ENCODE results near the gene CGB8.

Gene CGB8

DNA sequence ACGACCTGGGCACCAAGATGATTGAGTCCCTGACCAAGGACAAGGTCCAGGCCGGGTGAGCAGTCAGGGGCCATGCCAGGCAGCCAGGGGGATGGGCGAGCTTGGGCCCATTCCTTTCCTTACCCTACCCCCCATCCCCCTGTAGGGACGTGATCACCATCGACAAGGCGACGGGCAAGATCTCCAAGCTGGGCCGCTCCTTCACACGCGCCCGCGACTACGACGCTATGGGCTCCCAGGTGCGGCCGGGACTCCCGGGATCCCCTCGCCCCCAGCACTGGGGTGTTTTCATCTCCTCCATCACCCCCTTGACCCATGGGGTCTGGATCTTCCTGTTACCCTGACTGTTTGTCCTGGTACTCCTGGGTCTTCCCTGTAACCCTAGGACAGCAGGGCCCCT lies 39.1 kb downstream of the CGB8 start:
- DNase-seq (ENCODE audit: low spot score in 2 of 2) (no peak), ATAC-seq (no peak)
- Mint-ChIP-seq H3K9me3 (no peaks in the 10 kb centered on the region), H3K4me3 (no peak overlapping the region), H3K27ac (no peak overlapping the region), H3K4me1 (no peaks in the 10 kb centered on the region), H3K36me3 (peaks cover 84% of the 10 kb centered on the region)

DNA sequence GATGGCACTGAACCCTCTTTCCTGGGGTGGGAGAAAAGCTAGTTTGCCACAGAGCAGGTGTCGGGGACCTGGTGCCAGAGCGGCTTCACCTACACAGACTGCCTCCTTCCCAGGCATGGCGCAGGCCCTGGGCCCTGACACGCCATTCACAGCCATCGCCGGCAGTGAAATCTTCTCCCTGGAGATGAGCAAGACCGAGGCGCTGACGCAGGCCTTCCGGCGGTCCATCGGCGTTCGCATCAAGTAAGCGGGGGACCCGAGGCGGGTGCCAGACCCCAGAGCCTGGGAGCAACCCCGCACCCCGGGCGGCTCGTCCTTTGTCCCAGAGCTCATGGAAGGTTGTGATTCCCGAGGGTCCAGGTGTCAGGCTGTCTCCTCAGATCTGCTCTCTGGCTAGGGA lies 42.0 kb downstream of the CGB8 start:
- no peak overlapping the region for H3K27ac Mint-ChIP-seq
- H3K4me3 Mint-ChIP-seq: no peak overlapping the region
- H3K9me3 Mint-ChIP-seq: no peaks in the 10 kb centered on the region
- H3K4me1 Mint-ChIP-seq: no peaks in the 10 kb centered on the region
- no peak for ATAC-seq
- H3K36me3 Mint-ChIP-seq: peaks cover 96% of the 10 kb centered on the region
- DNase-seq (ENCODE audit: low spot score in 2 of 2): no peak

DNA sequence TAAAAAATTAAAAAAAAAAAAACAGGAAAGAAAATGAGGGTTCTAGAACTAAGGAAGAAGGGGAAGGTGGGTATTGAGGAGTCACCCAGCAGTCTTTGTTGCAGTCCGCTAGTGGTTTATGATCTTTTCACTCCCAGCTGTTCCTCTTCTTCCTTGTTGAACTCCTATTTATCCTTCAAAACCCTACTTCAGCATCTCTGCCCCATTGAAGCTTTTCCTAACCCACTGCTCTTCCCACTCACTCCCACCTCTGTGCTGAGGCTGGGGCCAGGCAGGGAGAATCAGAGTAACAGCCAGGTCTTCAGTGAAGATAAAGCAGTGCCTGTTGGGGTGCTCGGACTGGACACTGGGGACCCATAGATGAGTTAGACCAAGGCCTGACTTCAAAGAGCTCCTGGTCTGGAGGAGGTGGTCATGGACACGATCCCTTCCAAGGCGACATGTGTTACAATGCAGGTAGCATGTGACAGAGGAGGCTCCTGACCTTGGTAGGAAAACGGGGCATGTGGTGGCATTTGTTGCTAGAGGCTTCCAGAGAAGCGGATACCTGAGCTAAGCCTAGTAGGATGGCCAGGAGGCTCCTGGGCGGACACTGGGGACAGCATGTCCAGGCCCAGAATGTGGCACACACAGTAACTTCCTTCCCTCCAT lies 43.8 kb downstream of the CGB8 start:
- no peak overlapping the region for H3K27ac Mint-ChIP-seq
- H3K4me3 Mint-ChIP-seq: no peak overlapping the region
- H3K9me3 Mint-ChIP-seq: no peaks in the 10 kb centered on the region
- peaks cover 98% of the 10 kb centered on the region for H3K36me3 Mint-ChIP-seq
- H3K4me1 Mint-ChIP-seq: no peaks in the 10 kb centered on the region
- ATAC-seq: no peak
- no peak for DNase-seq (ENCODE audit: low spot score in 2 of 2)

DNA sequence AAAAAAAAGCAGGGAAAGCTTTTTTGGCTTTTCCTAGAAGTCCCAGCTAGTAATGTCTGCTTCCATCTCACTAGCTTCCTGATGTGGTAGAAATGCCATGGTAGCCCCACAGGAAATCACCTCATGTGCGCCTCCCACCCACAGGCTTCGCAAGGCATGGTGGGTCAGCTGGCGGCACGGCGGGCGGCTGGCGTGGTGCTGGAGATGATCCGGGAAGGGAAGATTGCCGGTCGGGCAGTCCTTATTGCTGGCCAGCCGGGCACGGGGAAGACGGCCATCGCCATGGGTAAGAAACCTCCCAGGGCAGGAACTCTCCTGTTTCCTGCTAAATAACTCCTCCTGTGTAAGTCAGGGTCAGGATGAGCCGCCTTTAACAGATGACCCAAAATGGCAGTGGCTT lies 44.8 kb downstream of the CGB8 start:
- H3K27ac Mint-ChIP-seq: no peak overlapping the region
- no peaks in the 10 kb centered on the region for H3K9me3 Mint-ChIP-seq
- no peak overlapping the region for H3K4me3 Mint-ChIP-seq
- ATAC-seq (no peak), DNase-seq (ENCODE audit: low spot score in 2 of 2) (no peak)
- H3K4me1 Mint-ChIP-seq: peaks cover 7% of the 10 kb centered on the region
- peaks cover 98% of the 10 kb centered on the region for H3K36me3 Mint-ChIP-seq

DNA sequence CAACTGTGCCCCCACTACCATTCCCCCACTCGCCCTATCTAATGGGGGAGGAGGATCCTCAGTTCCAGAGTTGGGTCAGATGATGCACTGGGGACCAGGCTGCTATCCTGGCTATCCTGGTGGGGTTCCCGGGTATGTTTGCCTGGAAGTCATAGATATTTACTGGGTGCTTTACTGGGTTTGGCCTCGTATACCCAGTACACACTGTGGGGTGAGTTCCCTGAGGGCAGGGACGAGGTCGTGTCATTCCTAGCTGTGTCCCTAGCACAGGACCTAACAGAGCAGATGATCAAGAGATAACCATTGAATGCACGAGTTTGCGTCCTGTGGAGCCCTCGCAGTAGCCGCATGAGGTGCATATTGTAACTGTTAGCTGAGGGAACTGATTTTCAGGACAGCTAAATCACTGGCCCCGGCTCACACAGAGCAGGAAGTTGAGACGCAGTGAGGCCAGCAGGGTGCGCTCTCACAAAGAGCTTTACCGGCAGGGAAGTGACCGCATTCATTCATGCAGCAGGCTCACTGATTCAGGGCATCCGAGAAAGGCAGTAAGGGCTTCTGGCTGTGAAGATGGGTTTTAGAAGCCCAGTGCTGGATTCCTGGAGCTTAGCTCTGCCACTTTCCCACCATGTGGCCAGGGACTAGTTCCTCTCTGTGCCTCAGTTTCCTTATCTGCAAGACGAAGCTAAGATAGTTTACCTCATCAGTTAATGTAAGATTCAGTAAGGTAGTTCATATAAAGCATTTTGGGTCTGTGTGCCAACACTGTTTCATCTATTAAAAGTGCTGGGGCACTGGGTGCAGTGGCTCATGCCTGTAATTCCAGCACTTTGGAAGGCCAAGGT lies 49.2 kb downstream of the CGB8 start:
- Mint-ChIP-seq H3K27ac (no peak overlapping the region), H3K36me3 (peaks cover 62% of the 10 kb centered on the region), H3K4me3 (no peak overlapping the region), H3K4me1 (peaks cover 29% of the 10 kb centered on the region), H3K9me3 (no peaks in the 10 kb centered on the region)
- peak; percentile 54 to 76 for DNase-seq (ENCODE audit: low spot score in 2 of 2)
- ATAC-seq: peak; percentile 90

DNA sequence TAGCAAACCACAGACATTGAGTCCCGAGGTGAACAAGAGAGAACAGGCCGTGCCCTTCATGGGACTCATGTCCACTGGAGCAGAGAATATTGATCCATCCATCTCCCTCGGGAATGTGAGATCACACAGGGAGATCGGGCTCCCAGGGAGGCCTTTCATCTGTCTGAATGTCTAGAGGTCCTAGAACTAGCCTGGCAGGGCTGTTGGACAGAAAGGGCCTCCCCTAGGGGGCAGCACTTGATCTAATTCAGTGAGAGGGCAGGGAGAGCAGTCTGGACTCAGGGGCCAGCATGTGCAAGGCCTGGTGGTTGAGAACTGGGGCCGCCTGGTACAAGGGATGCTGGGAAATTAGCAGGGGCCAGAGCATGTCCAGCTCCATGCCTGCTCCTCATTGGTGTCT lies 50.9 kb downstream of the CGB8 start:
- DNase-seq (ENCODE audit: low spot score in 2 of 2) (peak in 1 of 2 donors; percentile 82), ATAC-seq (no peak)
- Mint-ChIP-seq H3K4me3 (no peak overlapping the region), H3K4me1 (peaks cover 40% of the 10 kb centered on the region), H3K36me3 (peaks cover 59% of the 10 kb centered on the region), H3K9me3 (no peaks in the 10 kb centered on the region), H3K27ac (peak overlapping the region; percentile 39)
